ENCODE data around the gene PHACTR3. TPM values are rescaled to one million over a fixed set of nuclear protein-coding genes. Genes with fewer than 3 reads are reported as not detected.

Gene PHACTR3
- total RNA-seq, 1 experiment from 2014 or later = 10.0 TPM

GRCh38 chr20:59895908-59896307 lies 291.6 kb downstream of the PHACTR3 start:
- no peak overlapping the region for H3K4me3 Mint-ChIP-seq (ENCODE audit: low read depth, unreplicated experiment)
- no peaks in the 10 kb centered on the region for H3K27me3 Mint-ChIP-seq (ENCODE audit: unreplicated experiment)
- no TSS peak for BruUV-seq (replicated peaks)
- no peak overlapping the region for H3K27ac Mint-ChIP-seq (ENCODE audit: unreplicated experiment)
- H3K4me1 Mint-ChIP-seq (ENCODE audit: low read depth, unreplicated experiment) = no peaks in the 10 kb centered on the region
- DNase-seq = no peak
- CTCF ChIA-PET = no interaction called here
- H3K36me3 Mint-ChIP-seq (ENCODE audit: insufficient read depth, unreplicated experiment) = no peaks in the 10 kb centered on the region
- no peak for TF ChIP-seq CTCF (IDR thresholded peaks at IDR 0.05; ENCODE audit: unreplicated experiment)
- H3K9me3 Mint-ChIP-seq (ENCODE audit: low read depth, unreplicated experiment) = no peaks in the 10 kb centered on the region
- intact Hi-C loops (cut with micrococcal nuclease; ENCODE audit: unreplicated experiment) = no loop called here
